CD14-positive monocyte (primary cell): ENCODE measurements around the gene HS1BP3. TPM values are rescaled to one million over a fixed set of nuclear protein-coding genes. Genes with fewer than 3 reads are reported as not detected.

Source experiments
- DNase-seq, 3 donors: peaks; one replicate each; pipeline ENCODE4 v3.0.0-alpha.2; 2011 to 2022
- H2AFZ ChIP-seq: 2 replicates; pipeline ENCODE4 v1.6.0; 2012; ENCODE audit warnings: mild to moderate bottlenecking, low read depth, low read length, inconsistent platforms; ENCODE audit not compliant: insufficient read depth, poor library complexity, severe bottlenecking
- H3K27ac ChIP-seq, 2 donors: 1 replicate in 1 of 2; 2 replicates in 1 of 2; pipeline ENCODE4 v1.5.1; 2012 to 2013; ENCODE audit warnings: low read length in 2 of 2, control low read depth in 1 of 2, inconsistent platforms in 1 of 2, low read depth in 1 of 2, mild to moderate bottlenecking in 1 of 2
- H3K27me3 ChIP-seq, 2 donors: one replicate each; pipeline versions ENCODE4 v1.6.0 to v1.6.1; 2011 to 2013; ENCODE audit warnings: low read length in 2 of 2; ENCODE audit not compliant: control insufficient read depth in 2 of 2, insufficient read depth in 2 of 2
- H3K36me3 ChIP-seq, 2 donors: replicated peaks in 1 of 2; 1 replicate in 1 of 2; 2 replicates in 1 of 2; pipeline versions ENCODE4 v1.5.1 to v1.6.1; 2012 to 2013; ENCODE audit warnings: low read length in 2 of 2, control low read depth in 1 of 2, inconsistent platforms in 1 of 2, mild to moderate bottlenecking in 1 of 2; ENCODE audit not compliant: insufficient read depth in 2 of 2, control insufficient read depth in 1 of 2
- H3K4me1 ChIP-seq, 2 donors: 1 replicate in 1 of 2; 2 replicates in 1 of 2; pipeline versions ENCODE4 v1.5.1 to v1.6.1; 2012 to 2013; ENCODE audit warnings: low read length in 2 of 2, control low read depth in 1 of 2, inconsistent platforms in 1 of 2, mild to moderate bottlenecking in 1 of 2, moderate library complexity in 1 of 2; ENCODE audit not compliant: insufficient read depth in 2 of 2, control insufficient read depth in 1 of 2
- H3K4me2 ChIP-seq: replicated peaks from 2 replicates; pipeline ENCODE3; 2012; ENCODE audit warnings: low read length, moderate library complexity, mild to moderate bottlenecking; ENCODE audit not compliant: poor library complexity, severe bottlenecking; ENCODE audit errors: extremely low read depth
- H3K4me3 ChIP-seq, 3 experiments: fragments of 200-600 bp in 1 of 3; sonication (generic) in 1 of 3; replicated peaks in 1 of 3; 1 replicate in 2 of 3; 2 replicates in 1 of 3; pipeline ENCODE4 v1.5.1; 2011 to 2013; ENCODE audit warnings: low read length in 3 of 3, mild to moderate bottlenecking in 3 of 3, control low read depth in 2 of 3, low read depth in 2 of 3, inconsistent platforms in 1 of 3, moderate library complexity in 1 of 3
- H3K79me2 ChIP-seq: 2 replicates; pipeline ENCODE4 v1.6.0; 2012; ENCODE audit warnings: mild to moderate bottlenecking, control low read depth, inconsistent platforms, low read length, moderate library complexity; ENCODE audit not compliant: insufficient read depth
- H3K9ac ChIP-seq: 2 replicates; pipeline ENCODE4 v1.6.0; 2017; ENCODE audit warnings: low read length, mild to moderate bottlenecking; ENCODE audit not compliant: insufficient read depth, poor library complexity, severe bottlenecking
- H3K9me3 ChIP-seq, 2 donors: replicated peaks in 1 of 2; 1 replicate in 1 of 2; 2 replicates in 1 of 2; pipeline versions ENCODE4 v1.5.1 to v1.6.1; 2012 to 2013; ENCODE audit warnings: low read length in 2 of 2, control low read depth in 1 of 2; ENCODE audit not compliant: control insufficient read depth in 1 of 2, insufficient read depth in 1 of 2
- H4K20me1 ChIP-seq: 2 replicates; pipeline ENCODE4 v1.6.0; 2012; ENCODE audit warnings: mild to moderate bottlenecking, low read length, control low read depth, moderate library complexity; ENCODE audit not compliant: insufficient read depth
- H3K27ac Mint-ChIP-seq, 7 donors: one replicate each; pipeline ENCODE4 v1.8.0; 2020; ENCODE audit warnings: mild to moderate bottlenecking in 7 of 7, mixed read lengths in 7 of 7, moderate library complexity in 6 of 7, inconsistent platforms in 2 of 7
- H3K27me3 Mint-ChIP-seq, 3 donors: one replicate each; pipeline ENCODE4 v1.8.0; 2021 to 2022; ENCODE audit warnings: low read depth in 3 of 3, mild to moderate bottlenecking in 3 of 3, mixed read lengths in 3 of 3, moderate library complexity in 3 of 3, inconsistent platforms in 1 of 3
- H3K36me3 Mint-ChIP-seq, 2 donors: one replicate each; pipeline ENCODE4 v1.8.0; 2020; ENCODE audit warnings: mixed read lengths in 2 of 2, inconsistent platforms in 1 of 2, mild to moderate bottlenecking in 1 of 2
- H3K4me1 Mint-ChIP-seq: one replicate; pipeline ENCODE4 v1.8.0; 2020; ENCODE audit warnings: mild to moderate bottlenecking, mixed read lengths
- H3K4me3 Mint-ChIP-seq, 2 donors: one replicate each; pipeline ENCODE4 v1.8.0; 2020; ENCODE audit warnings: mild to moderate bottlenecking in 2 of 2, mixed read lengths in 2 of 2, moderate library complexity in 1 of 2
- H3K9me3 Mint-ChIP-seq, 7 donors: one replicate each; pipeline ENCODE4 v1.8.0; 2020 to 2022; ENCODE audit warnings: mixed read lengths in 7 of 7, mild to moderate bottlenecking in 6 of 7, moderate library complexity in 6 of 7, inconsistent platforms in 2 of 7
- WGBS: methylation state at CpG from one replicate; pipeline ENCODE4 v1.1.5; 2013; ENCODE audit warnings: missing lambda C conversion rate; ENCODE audit not compliant: insufficient coverage; 5-methylcytosine and 5-hydroxymethylcytosine counted together
- intact Hi-C, 2 donors: fragments of 100-400 bp; cut with micrococcal nuclease; formaldehyde crosslinking; loops; one replicate each; pipeline versions ENCODE4 v1.15.0 to v1.15.1; 2023
- polyA plus RNA-seq, 3 donors: library from polyadenylated mRNA; depleted of rRNA in 1 of 3; unstranded in 2 of 3; stranded (reverse) in 1 of 3; fragments of 300-500 nt in 2 of 3; fragments of >200 nt in 1 of 3; fragmentation: Illumina TruSeq in 2 of 3; gene quantifications; 1 replicate in 2 of 3; 2 replicates in 1 of 3; pipeline ENCODE4 v1.2.3, GENCODE V29; 2012 to 2021
- TF ChIP-seq, protein P1 (sequence below): fragments of 200-600 bp; IDR thresholded peaks from one replicate; pipeline ENCODE4 v1.8.0; 2022; ENCODE audit warnings: antibody characterized with exemption, mild to moderate bottlenecking

The HS1BP3 gene
- polyA plus RNA-seq, 3 donors: 45.1 to 48.9 (median 45.4) TPM

DNA sequence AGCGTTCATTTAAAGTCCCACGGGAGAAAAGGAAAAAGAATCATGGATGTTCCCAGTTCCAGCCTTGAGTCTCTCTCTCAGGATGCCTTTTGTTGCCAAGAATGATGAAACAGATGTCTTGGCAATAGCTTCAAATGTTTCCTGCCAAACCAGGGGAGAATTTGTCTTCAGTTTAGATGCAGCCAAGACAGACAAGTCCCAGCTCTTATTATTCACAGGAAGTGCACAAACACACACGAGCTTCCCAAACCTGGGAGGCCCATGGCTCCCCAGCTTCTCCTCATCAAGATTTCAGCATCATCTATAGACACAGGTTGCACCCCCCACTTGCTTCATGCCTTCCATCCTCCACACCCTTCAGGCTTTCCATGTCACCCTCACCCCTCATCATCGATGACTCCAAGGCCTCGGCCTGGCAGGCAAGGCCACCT is 45.9 kb downstream of the HS1BP3 start:
- Histone ChIP-seq H3K4me2 (no peak overlapping the region), H3K9ac (no peak overlapping the region), H4K20me1 (no peaks in the 10 kb centered on the region), H3K4me3 (no peak overlapping the region), H2AFZ (no peak overlapping the region), H3K9me3 (no peaks in the 10 kb centered on the region), H3K27me3 (no peaks in the 10 kb centered on the region), H3K79me2 (no peaks in the 10 kb centered on the region), H3K36me3 (no peaks in the 10 kb centered on the region), H3K4me1 (no peaks in the 10 kb centered on the region), H3K27ac (no peak overlapping the region)
- intact Hi-C loops: no loop called here
- WGBS: 75% methylated on average over 3 of the region's 5 CpGs
- Mint-ChIP-seq H3K4me1 (no peaks in the 10 kb centered on the region), H3K36me3 (peaks cover 5 to 8% of the 10 kb centered on the region in 2 donors), H3K9me3 (peaks cover 0 to 10% (median 4%) of the 10 kb centered on the region in 7 donors), H3K4me3 (no peak overlapping the region), H3K27me3 (peaks cover 0 to 2% (median 0%) of the 10 kb centered on the region in 3 donors), H3K27ac (no peak overlapping the region)
- TF ChIP-seq, protein P1, sequence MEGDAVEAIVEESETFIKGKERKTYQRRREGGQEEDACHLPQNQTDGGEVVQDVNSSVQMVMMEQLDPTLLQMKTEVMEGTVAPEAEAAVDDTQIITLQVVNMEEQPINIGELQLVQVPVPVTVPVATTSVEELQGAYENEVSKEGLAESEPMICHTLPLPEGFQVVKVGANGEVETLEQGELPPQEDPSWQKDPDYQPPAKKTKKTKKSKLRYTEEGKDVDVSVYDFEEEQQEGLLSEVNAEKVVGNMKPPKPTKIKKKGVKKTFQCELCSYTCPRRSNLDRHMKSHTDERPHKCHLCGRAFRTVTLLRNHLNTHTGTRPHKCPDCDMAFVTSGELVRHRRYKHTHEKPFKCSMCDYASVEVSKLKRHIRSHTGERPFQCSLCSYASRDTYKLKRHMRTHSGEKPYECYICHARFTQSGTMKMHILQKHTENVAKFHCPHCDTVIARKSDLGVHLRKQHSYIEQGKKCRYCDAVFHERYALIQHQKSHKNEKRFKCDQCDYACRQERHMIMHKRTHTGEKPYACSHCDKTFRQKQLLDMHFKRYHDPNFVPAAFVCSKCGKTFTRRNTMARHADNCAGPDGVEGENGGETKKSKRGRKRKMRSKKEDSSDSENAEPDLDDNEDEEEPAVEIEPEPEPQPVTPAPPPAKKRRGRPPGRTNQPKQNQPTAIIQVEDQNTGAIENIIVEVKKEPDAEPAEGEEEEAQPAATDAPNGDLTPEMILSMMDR: no peak
- no peak for DNase-seq

DNA sequence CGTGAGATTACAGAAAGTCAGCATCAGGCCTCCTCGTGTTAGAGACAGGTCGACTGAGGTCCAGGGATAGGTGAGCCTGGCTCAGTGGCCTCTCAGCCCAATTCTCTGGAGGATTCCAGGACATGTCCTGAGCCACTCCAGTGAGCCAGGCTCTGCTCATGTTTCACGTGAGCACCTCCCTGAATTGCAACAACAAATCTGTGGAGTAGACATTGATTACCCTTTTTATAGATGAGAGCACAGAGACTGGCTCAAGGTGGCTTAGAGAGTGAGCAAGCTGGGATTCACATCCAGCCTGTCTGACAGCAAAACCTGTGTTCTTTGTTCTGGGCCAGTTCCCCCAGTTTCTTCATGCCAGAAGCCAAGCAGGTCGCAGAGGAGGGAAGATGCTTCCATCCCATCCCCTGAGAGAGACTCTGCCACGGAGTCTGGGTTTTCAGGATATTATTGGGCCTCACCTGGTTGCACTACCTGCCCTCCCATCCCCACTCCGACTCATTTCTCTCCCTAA is 46.4 kb downstream of the HS1BP3 start:
- H2AFZ ChIP-seq: no peak overlapping the region
- intact Hi-C loops: no loop called here
- WGBS: 97% methylated on average over 6 of the region's 7 CpGs

More for the DNA sequence above, 46.4 kb downstream of the HS1BP3 start:
- H3K27ac ChIP-seq: no peak overlapping the region
- TF ChIP-seq, protein P1: no peak
- Mint-ChIP-seq H3K27ac (no peak overlapping the region), H3K36me3 (peaks cover 5 to 8% of the 10 kb centered on the region in 2 donors), H3K4me3 (no peak overlapping the region), H3K9me3 (peaks cover 0 to 10% (median 4%) of the 10 kb centered on the region in 7 donors), H3K4me1 (no peaks in the 10 kb centered on the region), H3K27me3 (peaks cover 0 to 2% (median 0%) of the 10 kb centered on the region in 3 donors)
- no peaks in the 10 kb centered on the region for H3K36me3 ChIP-seq
- no peaks in the 10 kb centered on the region for H3K79me2 ChIP-seq
- no peak overlapping the region for H3K4me3 ChIP-seq
- H3K9me3 ChIP-seq: no peaks in the 10 kb centered on the region
- H3K4me1 ChIP-seq: no peaks in the 10 kb centered on the region
- DNase-seq: no peak
- no peak overlapping the region for H3K4me2 ChIP-seq
- no peak overlapping the region for H3K9ac ChIP-seq
- no peaks in the 10 kb centered on the region for H4K20me1 ChIP-seq
- H3K27me3 ChIP-seq: no peaks in the 10 kb centered on the region
